ENCODE results near the gene KLHL29.

The KLHL29 gene

DNA sequence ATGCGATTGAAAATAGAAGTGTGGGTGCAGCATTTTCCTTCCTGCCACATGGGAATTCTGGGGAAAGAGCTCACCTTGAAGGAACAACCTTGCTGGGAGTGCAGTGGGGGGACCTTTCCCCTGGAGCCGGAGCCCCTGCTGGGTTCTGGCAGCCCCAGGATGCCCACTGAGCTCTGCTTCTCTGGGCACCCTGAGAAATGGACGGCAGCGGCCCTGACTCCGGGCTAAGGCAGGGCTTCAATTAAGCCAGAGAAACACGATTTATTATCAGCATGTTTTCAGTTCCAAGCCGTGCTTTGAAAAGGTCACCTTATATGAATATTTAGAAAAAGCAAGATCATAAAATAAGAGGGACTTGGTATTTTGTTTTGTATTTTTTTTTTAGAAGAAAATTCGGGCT is 68.5 kb downstream of the KLHL29 start:
- no peak for DNase-seq (ENCODE audit: low spot score)
- H3K27ac ChIP-seq = no peak overlapping the region
- TF ChIP-seq CTCF (conservative IDR thresholded peaks at IDR 0.05; ENCODE audit: low read depth) = no peak
- ChIA-PET POLR2A (ENCODE audit: low non-redundant PET) (no interaction called here), CTCF (interaction anchor here (0.5 kb wide), 1 partner anchor 1607 kb away, joined by 4 read pairs; no protein-coding TSS in a partner anchor)

- DNase-seq (ENCODE audit: low spot score) = no peak
- no peak overlapping the region for H3K27ac ChIP-seq
- ChIA-PET POLR2A (ENCODE audit: low non-redundant PET) (no interaction called here), CTCF (no interaction called here)
- TF ChIP-seq CTCF (conservative IDR thresholded peaks at IDR 0.05; ENCODE audit: low read depth) = no peak
Observed at GRCh38 chr2:23453836-23454460, 69.0 kb downstream of the KLHL29 start.

DNA sequence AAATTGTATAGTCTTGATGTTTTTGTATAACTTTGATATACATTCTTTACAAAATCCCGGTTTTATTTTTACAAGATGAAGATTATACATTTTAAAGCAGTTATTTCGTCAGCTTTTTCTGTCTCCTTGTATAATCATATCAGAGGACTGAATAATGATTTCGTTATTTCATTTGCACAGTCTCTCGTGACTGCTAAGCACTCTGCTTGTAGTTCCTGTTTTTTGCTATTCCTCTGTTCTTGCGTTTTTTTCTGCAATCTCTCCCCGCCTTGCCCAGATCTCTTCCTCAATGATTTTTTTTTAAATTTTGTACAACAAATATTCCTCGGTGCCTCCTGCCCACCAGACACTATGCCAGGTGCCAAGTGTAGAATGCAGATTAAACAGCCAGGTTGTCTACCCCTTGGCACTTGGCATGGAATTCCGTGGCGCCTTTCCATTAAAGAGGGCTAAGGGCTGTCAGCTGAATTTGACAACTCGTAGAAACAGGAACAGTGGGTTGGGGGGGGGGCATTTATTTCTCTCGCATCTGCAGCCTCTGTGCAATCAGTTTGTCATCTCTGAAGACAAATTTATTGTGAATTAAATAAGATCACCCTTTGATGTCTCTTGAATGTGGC is 69.6 kb downstream of the KLHL29 start:
- POLR2A ChIA-PET (ENCODE audit: low non-redundant PET) = no interaction called here
- TF ChIP-seq CTCF (conservative IDR thresholded peaks at IDR 0.05; ENCODE audit: low read depth) = no peak
- no peak overlapping the region for H3K27ac ChIP-seq
- CTCF ChIA-PET = no interaction called here
- no peak for DNase-seq (ENCODE audit: low spot score)

GRCh38 chr2:23456396-23456795 is 71.4 kb downstream of the KLHL29 start:
- DNase-seq (ENCODE audit: low spot score) = no peak
- no peak overlapping the region for H3K27ac ChIP-seq
- CTCF ChIA-PET = no interaction called here
- no peak for TF ChIP-seq CTCF (conservative IDR thresholded peaks at IDR 0.05; ENCODE audit: low read depth)
- POLR2A ChIA-PET (ENCODE audit: low non-redundant PET) = no interaction called here

GRCh38 chr2:23456881-23457760 is 72.1 kb downstream of the KLHL29 start:
- no peak for TF ChIP-seq CTCF (conservative IDR thresholded peaks at IDR 0.05; ENCODE audit: low read depth)
- DNase-seq (ENCODE audit: low spot score) = no peak
- CTCF ChIA-PET = no interaction called here
- no peak overlapping the region for H3K27ac ChIP-seq
- POLR2A ChIA-PET (ENCODE audit: low non-redundant PET) = no interaction called here

- TF ChIP-seq CTCF (conservative IDR thresholded peaks at IDR 0.05; ENCODE audit: low read depth) = no peak
- no peak overlapping the region for H3K27ac ChIP-seq
- ChIA-PET CTCF (no interaction called here), POLR2A (ENCODE audit: low non-redundant PET) (no interaction called here)
- DNase-seq (ENCODE audit: low spot score) = no peak
Observed at GRCh38 chr2:23457990-23458682, 73.2 kb downstream of the KLHL29 start.

Measured in RWPE1 (cell line).